Measurements from ENCODE around the gene MTA1. TPM values are rescaled to one million over a fixed set of nuclear protein-coding genes. Genes with fewer than 3 reads are reported as not detected.
A peak's percentile ranks its signal among the peaks of the same experiment; 100 is the strongest.

The MTA1 gene
- total RNA-seq, 2 experiments from 2014 or later, result 98.5 to 103 TPM

GRCh38 chr14:105477660-105478397 is 58.2 kb downstream of the MTA1 start:
- CTCF ChIA-PET, result no interaction called here
- peaks cover 38% of the 10 kb centered on the region for H3K4me1 Mint-ChIP-seq
- peaks cover 34% of the 10 kb centered on the region for H3K27me3 Mint-ChIP-seq
- POLR2A ChIA-PET, result interaction anchor here (1.3 to 3.8 kb wide), 2 partner anchors 13 to 79 kb away, joined by 4 to 19 read pairs; partner anchors contain the start of gene TEDC1
- H3K36me3 Mint-ChIP-seq (ENCODE audit: low read depth), result peaks cover 5% of the 10 kb centered on the region
- DNase-seq, result no peak
- H3K27ac Mint-ChIP-seq, result no peak overlapping the region
- H3K4me3 Mint-ChIP-seq, result no peak overlapping the region
- H3K9me3 Mint-ChIP-seq, result no peaks in the 10 kb centered on the region

- H3K4me1 Mint-ChIP-seq, result peaks cover 35% of the 10 kb centered on the region
- no peaks in the 10 kb centered on the region for H3K9me3 Mint-ChIP-seq
- peaks cover 5% of the 10 kb centered on the region for H3K36me3 Mint-ChIP-seq (ENCODE audit: low read depth)
- ChIA-PET CTCF (no interaction called here), POLR2A (interaction anchor here (3.8 kb wide), 1 partner anchor 12 kb away, joined by 19 read pairs; the partner anchor contains the start of gene TEDC1)
- H3K27ac Mint-ChIP-seq, result no peak overlapping the region
- peaks cover 34% of the 10 kb centered on the region for H3K27me3 Mint-ChIP-seq
- no peak for DNase-seq
- H3K4me3 Mint-ChIP-seq, result no peak overlapping the region
These were observed 59.0 kb downstream of the MTA1 start for GRCh38 chr14:105478398-105479251.

- Mint-ChIP-seq H3K4me3 (no peak overlapping the region), H3K4me1 (peaks cover 39% of the 10 kb centered on the region), H3K27ac (no peak overlapping the region), H3K27me3 (peaks cover 34% of the 10 kb centered on the region), H3K9me3 (no peaks in the 10 kb centered on the region), H3K36me3 (ENCODE audit: low read depth) (peaks cover 5% of the 10 kb centered on the region)
- ChIA-PET CTCF (interaction anchor here (1.0 to 2.8 kb wide), 2 partner anchors 11 to 90 kb away, joined by 3 to 112 read pairs; partner anchors contain the start of gene TEDC1), POLR2A (interaction anchor here (3.6 kb wide), 1 partner anchor 12 kb away, joined by 85 read pairs; the partner anchor contains the start of gene TEDC1)
- DNase-seq, result no peak
These were observed 60.0 kb downstream of the MTA1 start for GRCh38 chr14:105479431-105480158.

GRCh38 chr14:105480199-105480746 is 60.6 kb downstream of the MTA1 start:
- DNase-seq, result no peak
- H3K4me3 Mint-ChIP-seq, result no peak overlapping the region
- peaks cover 5% of the 10 kb centered on the region for H3K36me3 Mint-ChIP-seq (ENCODE audit: low read depth)
- POLR2A ChIA-PET, result interaction anchor here (1.0 to 3.7 kb wide), 8 partner anchors 8 to 179 kb away, joined by 3 to 85 read pairs (median 8); partner anchors contain the start of genes BRF1, PACS2, TEDC1 and TEX22
- no peak overlapping the region for H3K27ac Mint-ChIP-seq
- H3K4me1 Mint-ChIP-seq, result peaks cover 43% of the 10 kb centered on the region
- CTCF ChIA-PET, result interaction anchor here (0.6 to 2.8 kb wide), 17 partner anchors 9 to 423 kb away, joined by 3 to 112 read pairs (median 4); partner anchors contain the start of genes BTBD6, MTA1, TEDC1 and TEX22
- H3K27me3 Mint-ChIP-seq, result peaks cover 33% of the 10 kb centered on the region
- H3K9me3 Mint-ChIP-seq, result no peaks in the 10 kb centered on the region

GRCh38 chr14:105480807-105481801 is 61.5 kb downstream of the MTA1 start:
- H3K4me1 Mint-ChIP-seq, result peaks cover 51% of the 10 kb centered on the region
- peaks cover 5% of the 10 kb centered on the region for H3K36me3 Mint-ChIP-seq (ENCODE audit: low read depth)

GRCh38 chr14:105481886-105482457 is 62.3 kb downstream of the MTA1 start:
- peaks cover 18% of the 10 kb centered on the region for H3K27me3 Mint-ChIP-seq
- ChIA-PET CTCF (interaction anchor here (0.8 to 2.8 kb wide), 7 partner anchors 9 to 392 kb away, joined by 3 to 112 read pairs (median 4); partner anchors contain the start of genes BRF1, PACS2 and TEDC1), POLR2A (interaction anchor here (1.0 to 3.7 kb wide), 6 partner anchors 9 to 181 kb away, joined by 3 to 85 read pairs (median 12); partner anchors contain the start of genes BRF1, TEDC1 and TEX22)
- peaks cover 54% of the 10 kb centered on the region for H3K4me1 Mint-ChIP-seq
- H3K9me3 Mint-ChIP-seq, result no peaks in the 10 kb centered on the region
- H3K4me3 Mint-ChIP-seq, result peak overlapping the region; percentile 45
- peak; percentile 96 for DNase-seq
- peaks cover 5% of the 10 kb centered on the region for H3K36me3 Mint-ChIP-seq (ENCODE audit: low read depth)
- peak overlapping the region; percentile 92 for H3K27ac Mint-ChIP-seq

More at GRCh38 chr14:105480807-105481801, 61.5 kb downstream of the MTA1 start:
- peak overlapping the region; percentile 47 for H3K4me3 Mint-ChIP-seq
- CTCF ChIA-PET, result interaction anchor here (0.6 to 2.8 kb wide), 22 partner anchors 9 to 424 kb away, joined by 3 to 112 read pairs (median 4); partner anchors contain the start of genes BRF1, BTBD6, MTA1 and TEDC1
- H3K9me3 Mint-ChIP-seq, result no peaks in the 10 kb centered on the region
- POLR2A ChIA-PET, result interaction anchor here (0.8 to 3.7 kb wide), 11 partner anchors 9 to 180 kb away, joined by 3 to 85 read pairs (median 4); partner anchors contain the start of genes BRF1, PACS2, TEDC1 and TEX22
- peak; percentile 91 for DNase-seq
- peak overlapping the region; percentile 92 for H3K27ac Mint-ChIP-seq
- peaks cover 25% of the 10 kb centered on the region for H3K27me3 Mint-ChIP-seq

- peak overlapping the region; percentile 92 for H3K27ac Mint-ChIP-seq
- H3K27me3 Mint-ChIP-seq, result peaks cover 12% of the 10 kb centered on the region
- H3K4me1 Mint-ChIP-seq, result peaks cover 50% of the 10 kb centered on the region
- ChIA-PET CTCF (interaction anchor here (0.8 to 2.8 kb wide), 6 partner anchors 8 to 392 kb away, joined by 3 to 112 read pairs (median 4); partner anchors contain the start of genes BRF1, PACS2 and TEDC1), POLR2A (interaction anchor here (1.0 to 3.7 kb wide), 6 partner anchors 9 to 182 kb away, joined by 3 to 85 read pairs (median 12); partner anchors contain the start of genes BRF1, TEDC1 and TEX22)
- H3K4me3 Mint-ChIP-seq, result no peak overlapping the region
- no peak for DNase-seq
- H3K36me3 Mint-ChIP-seq (ENCODE audit: low read depth), result peaks cover under 1% of the 10 kb centered on the region
- no peaks in the 10 kb centered on the region for H3K9me3 Mint-ChIP-seq
These were observed 63.0 kb downstream of the MTA1 start for GRCh38 chr14:105482486-105483110.

GRCh38 chr14:105483300-105484068 is 63.9 kb downstream of the MTA1 start:
- Mint-ChIP-seq H3K27ac (peak overlapping the region; percentile 92), H3K36me3 (ENCODE audit: low read depth) (peaks cover 8% of the 10 kb centered on the region), H3K9me3 (no peaks in the 10 kb centered on the region), H3K27me3 (peaks cover 12% of the 10 kb centered on the region), H3K4me3 (no peak overlapping the region), H3K4me1 (peaks cover 54% of the 10 kb centered on the region)
- ChIA-PET CTCF (interaction anchor here (1.3 to 2.8 kb wide), 2 partner anchors 45 to 111 kb away, joined by 3 to 30 read pairs; no protein-coding TSS in a partner anchor), POLR2A (interaction anchor here (3.1 to 3.7 kb wide), 3 partner anchors 8 to 45 kb away, joined by 13 to 85 read pairs (median 15); partner anchors contain the start of gene TEDC1)
- no peak for DNase-seq

- no peaks in the 10 kb centered on the region for H3K9me3 Mint-ChIP-seq
- CTCF ChIA-PET, result interaction anchor here (1.3 kb wide), 1 partner anchor 44 kb away, joined by 3 read pairs; no protein-coding TSS in a partner anchor
- H3K36me3 Mint-ChIP-seq (ENCODE audit: low read depth), result peaks cover 16% of the 10 kb centered on the region
- H3K27ac Mint-ChIP-seq, result peak overlapping the region; percentile 32
- H3K4me1 Mint-ChIP-seq, result peaks cover 60% of the 10 kb centered on the region
- peaks cover 10% of the 10 kb centered on the region for H3K27me3 Mint-ChIP-seq
- no peak overlapping the region for H3K4me3 Mint-ChIP-seq
- DNase-seq, result peak; percentile 54
- POLR2A ChIA-PET, result no interaction called here
These were observed 64.7 kb downstream of the MTA1 start for GRCh38 chr14:105484069-105484996.

Measured in activated CD4-positive, alpha-beta memory T cell treated with anti-CD3 and anti-CD28 coated beads, Interleukin-2, amount 10 ng/mL, durations not matched to agents 7 days and 5 days (primary cell).